BJ (cell line): ENCODE data around the gene DOC2A. TPM values are rescaled to one million over a fixed set of nuclear protein-coding genes. Genes with fewer than 3 reads are reported as not detected.

Source experiments
- CTCF ChIA-PET: fragments of 350-600 bp; formaldehyde crosslinking; extraction: SDS; loops from one replicate; lab custom pipeline; 2021; ENCODE audit warnings: antibody characterized with exemption, inconsistent platforms; lab: Yijun Ruan, JAX
- POLR2A ChIA-PET: fragments of 300-600 bp; sonication (Branson Sonifier 250); formaldehyde crosslinking; extraction: SDS; loops from one replicate; lab custom pipeline; 2021; ENCODE audit warnings: antibody characterized with exemption; lab: Charles Lee
- DNase-seq: peaks from one replicate; pipeline ENCODE4 v3.0.0-alpha.2; 2011; ENCODE audit warnings: low read depth
- H3K27me3 ChIP-seq: 2 replicates; pipeline ENCODE4 v1.6.0; 2011; ENCODE audit warnings: low read length; ENCODE audit not compliant: control insufficient read depth, insufficient read depth
- H3K36me3 ChIP-seq: 2 replicates; pipeline ENCODE4 v1.5.1; 2011; ENCODE audit warnings: low read length; ENCODE audit not compliant: control insufficient read depth, insufficient read depth
- H3K4me3 ChIP-seq: 2 replicates; pipeline ENCODE4 v1.5.1; 2011; ENCODE audit warnings: low read depth, mild to moderate bottlenecking, control low read depth, low read length
- polyA plus RNA-seq: library from polyadenylated mRNA; depleted of rRNA; stranded (reverse); fragments of >200 nt; gene quantifications from 2 replicates; pipeline ENCODE4 v1.2.3, GENCODE V29; 2011
- TF ChIP-seq, protein P1 (sequence below): IDR thresholded peaks from 2 replicates; pipeline ENCODE4 v1.5.1; 2011; ENCODE audit warnings: low read depth, mild to moderate bottlenecking, control low read depth, inconsistent platforms, low read length, moderate library complexity; ENCODE audit not compliant: insufficient read depth

The DOC2A gene
- polyA plus RNA-seq, 1 experiment, result 0.64 TPM

DNA sequence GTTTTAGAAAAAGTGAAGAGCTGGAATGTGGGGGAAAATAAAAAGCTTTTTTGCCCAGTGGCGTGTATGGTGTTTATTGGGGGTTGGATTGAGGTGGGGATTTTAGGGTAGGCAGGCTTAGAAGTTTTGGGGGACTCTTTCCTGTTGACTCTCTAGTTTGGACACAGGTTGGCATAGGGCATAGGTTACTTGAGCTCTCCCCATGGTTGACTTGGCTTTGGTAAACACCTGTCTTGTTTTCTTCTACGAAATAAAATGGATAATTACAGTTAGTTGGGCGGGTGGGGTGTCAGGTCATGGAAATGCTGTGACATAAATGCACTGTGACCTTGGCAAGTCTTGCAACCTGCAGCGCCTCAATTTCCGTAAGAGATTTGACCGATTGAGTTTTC is 37.8 kb downstream of the DOC2A start:
- TF ChIP-seq, protein P1, sequence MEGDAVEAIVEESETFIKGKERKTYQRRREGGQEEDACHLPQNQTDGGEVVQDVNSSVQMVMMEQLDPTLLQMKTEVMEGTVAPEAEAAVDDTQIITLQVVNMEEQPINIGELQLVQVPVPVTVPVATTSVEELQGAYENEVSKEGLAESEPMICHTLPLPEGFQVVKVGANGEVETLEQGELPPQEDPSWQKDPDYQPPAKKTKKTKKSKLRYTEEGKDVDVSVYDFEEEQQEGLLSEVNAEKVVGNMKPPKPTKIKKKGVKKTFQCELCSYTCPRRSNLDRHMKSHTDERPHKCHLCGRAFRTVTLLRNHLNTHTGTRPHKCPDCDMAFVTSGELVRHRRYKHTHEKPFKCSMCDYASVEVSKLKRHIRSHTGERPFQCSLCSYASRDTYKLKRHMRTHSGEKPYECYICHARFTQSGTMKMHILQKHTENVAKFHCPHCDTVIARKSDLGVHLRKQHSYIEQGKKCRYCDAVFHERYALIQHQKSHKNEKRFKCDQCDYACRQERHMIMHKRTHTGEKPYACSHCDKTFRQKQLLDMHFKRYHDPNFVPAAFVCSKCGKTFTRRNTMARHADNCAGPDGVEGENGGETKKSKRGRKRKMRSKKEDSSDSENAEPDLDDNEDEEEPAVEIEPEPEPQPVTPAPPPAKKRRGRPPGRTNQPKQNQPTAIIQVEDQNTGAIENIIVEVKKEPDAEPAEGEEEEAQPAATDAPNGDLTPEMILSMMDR, result no peak
- CTCF ChIA-PET, result interaction anchor here (0.8 to 1.7 kb wide), 3 partner anchors 11 to 66 kb away, joined by 3 to 5 read pairs (median 3); partner anchors contain the start of gene TMEM219
- DNase-seq, result no peak
- no peaks in the 10 kb centered on the region for H3K27me3 ChIP-seq
- peaks cover 13% of the 10 kb centered on the region for H3K36me3 ChIP-seq
- POLR2A ChIA-PET, result interaction anchor here (0.6 to 1.0 kb wide), 6 partner anchors 10 to 152 kb away, joined by 3 to 9 read pairs (median 5); partner anchors contain the start of genes KCTD13, MVP and TMEM219
- no peak overlapping the region for H3K4me3 ChIP-seq

DNA sequence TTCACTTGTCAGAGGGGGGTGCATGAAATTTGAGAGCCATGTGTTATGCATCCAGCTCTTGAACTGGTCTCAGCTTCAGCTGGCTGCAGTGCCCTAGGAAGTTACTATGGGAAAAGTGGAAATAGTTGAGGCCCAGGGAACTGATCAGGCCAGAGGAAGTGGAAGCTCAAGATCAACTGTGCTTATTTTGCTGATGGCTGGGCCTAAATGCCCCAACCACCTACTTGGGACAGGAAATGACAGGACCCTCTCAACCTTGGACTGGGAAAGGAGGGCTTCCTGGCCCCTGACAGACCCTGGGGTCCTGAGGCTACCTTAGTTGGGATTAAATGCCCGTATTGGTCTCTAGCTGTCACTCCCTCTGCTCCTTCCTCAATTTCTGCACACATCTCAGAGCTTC is 38.3 kb downstream of the DOC2A start:
- no peak for DNase-seq
- H3K27me3 ChIP-seq, result no peaks in the 10 kb centered on the region
- TF ChIP-seq, protein P1, result no peak
- no peak overlapping the region for H3K4me3 ChIP-seq
- CTCF ChIA-PET, result interaction anchor here (1.4 to 1.7 kb wide), 2 partner anchors 11 to 66 kb away, joined by 3 to 5 read pairs; partner anchors contain the start of gene TMEM219
- peaks cover 10% of the 10 kb centered on the region for H3K36me3 ChIP-seq
- POLR2A ChIA-PET, result no interaction called here

DNA sequence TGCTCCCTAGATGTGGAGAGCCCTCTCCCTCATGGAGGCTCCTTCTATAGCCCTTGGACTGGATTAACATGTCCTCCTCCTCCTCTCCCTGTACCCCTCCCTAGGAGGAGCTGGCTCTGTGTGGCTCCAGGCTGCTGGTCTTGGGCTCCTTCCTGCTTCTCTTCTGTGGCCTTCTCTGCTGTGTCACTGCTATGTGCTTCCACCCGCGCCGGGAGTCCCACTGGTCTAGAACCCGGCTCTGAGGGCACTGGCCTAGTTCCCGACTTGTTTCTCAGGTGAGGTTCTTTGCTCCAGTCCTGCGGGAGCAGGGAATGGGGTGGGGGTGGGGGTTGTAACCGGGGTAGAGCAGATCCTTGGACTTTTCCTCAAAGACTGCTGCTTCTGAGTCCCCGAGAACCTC is 39.5 kb downstream of the DOC2A start:
- TF ChIP-seq, protein P1, result no peak
- H3K36me3 ChIP-seq, result peaks cover 11% of the 10 kb centered on the region
- POLR2A ChIA-PET, result no interaction called here
- no peaks in the 10 kb centered on the region for H3K27me3 ChIP-seq
- CTCF ChIA-PET, result no interaction called here
- no peak for DNase-seq
- no peak overlapping the region for H3K4me3 ChIP-seq

DNA sequence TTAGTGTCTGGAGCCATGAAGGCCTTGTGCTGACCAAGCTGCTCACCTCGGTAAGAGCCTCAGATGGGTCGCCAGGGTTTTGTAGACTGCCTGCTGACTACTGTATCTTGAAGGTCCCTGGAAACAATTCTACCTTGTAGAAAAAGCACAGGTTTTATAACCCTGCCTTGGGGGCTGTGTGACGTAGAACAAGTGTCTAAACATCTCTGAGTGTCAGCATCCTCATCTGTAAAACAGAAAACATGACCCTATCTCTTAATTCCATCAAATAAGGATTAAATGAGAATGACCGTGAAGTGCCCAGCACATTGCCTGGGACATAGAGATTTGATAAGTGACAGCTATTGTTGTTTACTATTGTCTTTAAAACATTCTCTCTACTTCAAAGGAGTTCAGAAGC is 42.6 kb downstream of the DOC2A start:
- DNase-seq, result no peak
- TF ChIP-seq, protein P1, result no peak
- Histone ChIP-seq H3K27me3 (no peaks in the 10 kb centered on the region), H3K36me3 (peaks cover 11% of the 10 kb centered on the region), H3K4me3 (no peak overlapping the region)
- ChIA-PET POLR2A (no interaction called here), CTCF (no interaction called here)

DNA sequence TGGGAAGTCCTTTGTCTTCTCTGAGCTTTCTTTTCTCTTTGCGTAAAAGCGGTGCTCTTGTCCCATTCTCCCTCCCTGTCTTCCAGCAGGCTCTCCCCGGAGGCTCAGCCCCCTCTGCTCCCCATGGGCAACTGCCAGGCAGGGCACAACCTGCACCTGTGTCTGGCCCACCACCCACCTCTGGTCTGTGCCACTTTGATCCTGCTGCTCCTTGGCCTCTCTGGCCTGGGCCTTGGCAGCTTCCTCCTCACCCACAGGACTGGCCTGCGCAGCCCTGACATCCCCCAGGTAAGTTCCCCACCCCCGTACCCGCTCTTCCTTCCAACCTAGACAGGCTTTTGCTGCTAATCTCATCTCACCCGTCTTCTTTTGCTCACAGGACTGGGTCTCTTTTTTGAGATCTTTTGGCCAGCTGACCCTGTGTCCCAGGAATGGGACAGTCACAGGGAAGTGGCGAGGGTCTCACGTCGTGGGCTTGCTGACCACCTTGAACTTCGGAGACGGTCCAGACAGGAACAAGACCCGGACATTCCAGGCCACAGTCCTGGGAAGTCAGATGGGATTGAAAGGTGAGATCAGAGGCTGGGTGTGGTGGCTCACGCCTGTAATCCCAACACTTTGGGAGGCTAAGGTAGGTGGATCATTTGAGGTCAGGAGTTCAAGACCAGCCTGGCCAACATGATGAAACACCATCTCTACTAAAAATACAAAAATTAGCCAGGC is 47.6 kb downstream of the DOC2A start:
- CTCF ChIA-PET, result interaction anchor here (0.6 to 2.7 kb wide), 3 partner anchors 12 to 155 kb away, joined by 3 to 8 read pairs (median 3); no protein-coding TSS in a partner anchor
- H3K36me3 ChIP-seq, result peaks cover 1% of the 10 kb centered on the region; the same call in 1 of the 2 replicates
- peak overlapping the region; percentile 86; the same call in 1 of the 2 replicates for H3K4me3 ChIP-seq
- DNase-seq, result no peak
- no peaks in the 10 kb centered on the region for H3K27me3 ChIP-seq
- TF ChIP-seq, protein P1, result no peak
- POLR2A ChIA-PET, result interaction anchor here (0.9 kb wide), 1 partner anchor 10 kb away, joined by 5 read pairs; no protein-coding TSS in a partner anchor
